Naive B cell (primary cell): ENCODE measurements around the gene MRGPRX2. TPM values are rescaled to one million over a fixed set of nuclear protein-coding genes. Genes with fewer than 3 reads are reported as not detected.
A peak's percentile ranks its signal among the peaks of the same experiment; 100 is the strongest.

Experiments used
- ATAC-seq, 2 donors: fragments of 150-1000 bp; cut with Tn5 transposase; 2 replicates each; pipeline ENCODE4 v1.10.0; 2021; ENCODE audit warnings: low read depth in 2 of 2, mild to moderate bottlenecking in 2 of 2, moderate library complexity in 2 of 2
- DNase-seq: peaks from one replicate; pipeline ENCODE4 v3.0.0; 2022
- H3K27ac Mint-ChIP-seq, 6 donors: one replicate each; pipeline ENCODE4 v1.8.0; 2020 to 2022; ENCODE audit warnings: mild to moderate bottlenecking in 6 of 6, mixed read lengths in 6 of 6, moderate library complexity in 5 of 6, inconsistent platforms in 2 of 6
- H3K27me3 Mint-ChIP-seq, 3 donors: one replicate each; pipeline ENCODE4 v1.8.0; 2021 to 2022; ENCODE audit warnings: mixed read lengths in 3 of 3, mild to moderate bottlenecking in 1 of 3
- H3K36me3 Mint-ChIP-seq, 2 donors: one replicate each; pipeline ENCODE4 v1.8.0; 2020 to 2022; ENCODE audit warnings: mixed read lengths in 2 of 2, inconsistent platforms in 1 of 2, mild to moderate bottlenecking in 1 of 2
- H3K4me1 Mint-ChIP-seq, 3 donors: one replicate each; pipeline ENCODE4 v1.8.0; 2020 to 2022; ENCODE audit warnings: mixed read lengths in 3 of 3, inconsistent platforms in 1 of 3, mild to moderate bottlenecking in 1 of 3, moderate library complexity in 1 of 3
- H3K4me3 Mint-ChIP-seq, 8 donors: one replicate each; pipeline ENCODE4 v1.8.0; 2020 to 2022; ENCODE audit warnings: mild to moderate bottlenecking in 8 of 8, mixed read lengths in 8 of 8, moderate library complexity in 8 of 8, inconsistent platforms in 2 of 8
- H3K9me3 Mint-ChIP-seq, 7 donors: one replicate each; pipeline ENCODE4 v1.8.0; 2020 to 2022; ENCODE audit warnings: mixed read lengths in 7 of 7, mild to moderate bottlenecking in 5 of 7, inconsistent platforms in 2 of 7, moderate library complexity in 1 of 7
- polyA plus RNA-seq, 6 donors: library from polyadenylated mRNA; unstranded; fragments of 300-500 nt; fragmentation: Illumina TruSeq; gene quantifications; one replicate each; pipeline ENCODE4 v1.2.3, GENCODE V29; 2021; ENCODE audit warnings: low read depth in 6 of 6

Gene MRGPRX2
- polyA plus RNA-seq, 6 donors from 2014 or later: not detected

DNA sequence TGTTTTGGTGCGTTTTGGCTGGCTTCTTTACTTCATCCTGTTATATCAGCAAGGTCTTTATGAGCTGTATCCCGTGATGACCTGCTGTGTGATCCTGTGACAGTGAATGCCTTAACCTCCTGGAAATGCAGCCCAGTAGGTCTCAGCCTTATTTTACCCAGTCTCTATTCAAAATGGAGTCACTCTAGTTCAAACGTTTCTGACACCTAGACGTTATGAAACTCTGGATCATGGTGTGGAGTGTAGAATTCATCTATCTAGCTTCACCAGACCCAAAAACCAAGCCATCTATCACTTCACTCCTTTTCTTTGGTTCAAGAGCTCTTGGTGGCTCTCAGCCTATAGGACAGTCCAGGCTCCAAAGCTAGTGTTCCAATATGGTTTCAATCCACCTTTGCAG is 28.3 kb upstream of the MRGPRX2 start:
- peaks cover 0 to 10% (median 3%) of the 10 kb centered on the region in 7 donors for H3K9me3 Mint-ChIP-seq
- H3K27me3 Mint-ChIP-seq: peaks cover 27 to 37% (median 36%) of the 10 kb centered on the region in 3 donors
- no peak overlapping the region for H3K4me3 Mint-ChIP-seq
- H3K4me1 Mint-ChIP-seq: no peaks in the 10 kb centered on the region
- ATAC-seq: no peak
- H3K27ac Mint-ChIP-seq: no peak overlapping the region
- H3K36me3 Mint-ChIP-seq: peaks cover 6 to 12% of the 10 kb centered on the region in 2 donors
- DNase-seq: no peak

DNA sequence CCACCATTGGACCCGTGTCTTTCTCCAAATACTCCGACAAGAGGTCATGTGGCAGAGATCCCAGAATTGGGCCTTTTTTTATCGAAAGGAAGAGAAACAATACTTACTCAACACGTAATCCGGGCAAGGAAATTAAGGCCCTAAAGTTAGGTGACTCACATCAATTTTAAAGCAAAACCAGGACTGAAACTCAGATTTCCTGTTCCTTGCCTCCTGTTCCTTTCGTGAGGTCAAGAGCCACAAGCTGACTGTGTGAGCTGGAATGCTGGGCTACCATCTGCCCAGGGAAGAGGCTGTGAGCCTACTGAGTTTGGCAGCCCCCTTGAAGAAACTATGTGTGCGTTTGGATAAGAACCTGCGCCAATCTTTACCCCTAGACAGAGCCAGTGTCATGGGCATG is 27.1 kb upstream of the MRGPRX2 start:
- ATAC-seq (no peak), DNase-seq (no peak)
- H3K9me3 Mint-ChIP-seq: peaks cover 0 to 10% (median 3%) of the 10 kb centered on the region in 7 donors
- H3K4me1 Mint-ChIP-seq: no peaks in the 10 kb centered on the region
- H3K4me3 Mint-ChIP-seq: no peak overlapping the region
- peaks cover 27 to 38% (median 37%) of the 10 kb centered on the region in 3 donors for H3K27me3 Mint-ChIP-seq
- H3K36me3 Mint-ChIP-seq: peaks cover 6 to 12% of the 10 kb centered on the region in 2 donors
- H3K27ac Mint-ChIP-seq: no peak overlapping the region

DNA sequence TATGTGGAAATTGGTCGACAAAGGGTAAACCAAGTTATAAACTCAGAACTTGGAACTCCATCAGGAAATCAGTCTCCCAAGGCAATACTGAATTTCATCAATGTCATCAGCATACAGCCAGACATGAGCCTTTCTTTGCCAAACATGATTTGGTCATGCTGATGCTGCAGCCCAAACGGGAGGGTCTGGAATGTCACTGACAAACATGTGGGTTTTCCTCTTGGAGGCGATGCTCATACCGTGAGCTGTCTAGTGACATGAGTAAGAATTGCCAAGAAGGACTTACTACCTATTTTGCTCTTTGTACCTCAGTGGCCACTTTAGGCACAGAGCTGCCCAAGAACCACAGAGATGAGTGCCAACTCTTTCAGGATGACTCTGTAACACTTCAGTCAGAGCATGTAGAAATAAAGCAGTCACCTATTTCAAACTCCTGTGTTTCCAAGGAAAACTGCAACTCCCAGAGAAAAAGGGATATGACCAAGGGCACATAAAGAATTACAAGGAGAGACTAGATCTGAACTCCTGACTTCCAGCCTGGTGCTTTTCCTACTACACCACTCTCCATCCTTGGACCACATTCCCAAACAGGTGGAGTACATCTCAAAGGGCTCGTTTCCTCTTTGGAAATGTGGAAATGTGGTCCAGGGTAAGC is 24.3 kb upstream of the MRGPRX2 start:
- no peak overlapping the region for H3K27ac Mint-ChIP-seq
- no peaks in the 10 kb centered on the region for H3K4me1 Mint-ChIP-seq
- peaks cover 0 to 10% (median 3%) of the 10 kb centered on the region in 7 donors for H3K9me3 Mint-ChIP-seq
- no peak for DNase-seq
- ATAC-seq: no peak
- no peak overlapping the region for H3K4me3 Mint-ChIP-seq
- peaks cover 6 to 12% of the 10 kb centered on the region in 2 donors for H3K36me3 Mint-ChIP-seq
- H3K27me3 Mint-ChIP-seq: peaks cover 28 to 35% (median 29%) of the 10 kb centered on the region in 3 donors

DNA sequence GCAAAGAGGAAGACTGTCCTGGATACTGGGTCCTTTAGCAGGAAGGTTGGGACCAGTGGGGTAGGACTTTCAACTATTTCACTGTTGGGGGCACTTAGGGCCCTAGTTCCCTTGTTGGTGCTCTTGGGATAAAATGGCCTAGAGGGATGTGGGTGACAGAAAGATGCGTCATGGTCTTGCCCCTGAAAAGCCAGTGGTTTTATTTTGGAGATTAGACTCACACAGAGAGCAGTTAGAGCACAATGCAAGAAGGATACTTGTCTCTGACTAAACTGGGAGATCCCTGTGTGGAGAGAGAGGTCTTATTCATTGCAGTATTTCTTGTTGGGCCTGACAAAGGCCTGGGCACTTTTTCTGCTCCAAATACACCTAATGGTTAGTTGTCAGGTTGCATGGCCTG is 22.6 kb upstream of the MRGPRX2 start:
- H3K4me3 Mint-ChIP-seq: no peak overlapping the region

DNA sequence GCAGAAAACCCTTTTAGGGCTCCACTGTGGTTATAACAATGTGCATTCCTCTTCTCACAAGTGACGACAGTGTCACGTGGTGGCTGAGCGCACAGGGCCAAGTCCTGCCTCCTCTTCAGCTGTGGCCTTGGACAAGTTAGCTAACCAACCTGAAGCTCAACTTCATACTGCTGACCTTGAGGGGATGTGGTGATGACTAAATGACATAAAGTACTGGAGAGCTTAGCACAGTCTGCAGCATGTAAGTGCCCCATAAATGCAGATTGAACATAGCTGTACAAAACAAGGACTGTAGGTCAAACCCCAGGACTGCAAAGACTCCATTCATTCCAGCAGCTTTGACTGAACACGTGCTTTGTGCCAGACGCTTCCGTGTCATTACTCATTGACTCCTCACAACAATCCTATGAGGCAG is 20.1 kb upstream of the MRGPRX2 start:
- ATAC-seq: no peak
- H3K27me3 Mint-ChIP-seq: peaks cover 20 to 27% (median 25%) of the 10 kb centered on the region in 3 donors

More for the DNA sequence above, 22.6 kb upstream of the MRGPRX2 start:
- ATAC-seq (no peak), DNase-seq (no peak)
- no peak overlapping the region for H3K27ac Mint-ChIP-seq
- peaks cover 25 to 35% (median 30%) of the 10 kb centered on the region in 3 donors for H3K27me3 Mint-ChIP-seq
- peaks cover 0 to 10% (median 3%) of the 10 kb centered on the region in 7 donors for H3K9me3 Mint-ChIP-seq
- H3K4me1 Mint-ChIP-seq: no peaks in the 10 kb centered on the region
- H3K36me3 Mint-ChIP-seq: peaks cover 6 to 12% of the 10 kb centered on the region in 2 donors

DNA sequence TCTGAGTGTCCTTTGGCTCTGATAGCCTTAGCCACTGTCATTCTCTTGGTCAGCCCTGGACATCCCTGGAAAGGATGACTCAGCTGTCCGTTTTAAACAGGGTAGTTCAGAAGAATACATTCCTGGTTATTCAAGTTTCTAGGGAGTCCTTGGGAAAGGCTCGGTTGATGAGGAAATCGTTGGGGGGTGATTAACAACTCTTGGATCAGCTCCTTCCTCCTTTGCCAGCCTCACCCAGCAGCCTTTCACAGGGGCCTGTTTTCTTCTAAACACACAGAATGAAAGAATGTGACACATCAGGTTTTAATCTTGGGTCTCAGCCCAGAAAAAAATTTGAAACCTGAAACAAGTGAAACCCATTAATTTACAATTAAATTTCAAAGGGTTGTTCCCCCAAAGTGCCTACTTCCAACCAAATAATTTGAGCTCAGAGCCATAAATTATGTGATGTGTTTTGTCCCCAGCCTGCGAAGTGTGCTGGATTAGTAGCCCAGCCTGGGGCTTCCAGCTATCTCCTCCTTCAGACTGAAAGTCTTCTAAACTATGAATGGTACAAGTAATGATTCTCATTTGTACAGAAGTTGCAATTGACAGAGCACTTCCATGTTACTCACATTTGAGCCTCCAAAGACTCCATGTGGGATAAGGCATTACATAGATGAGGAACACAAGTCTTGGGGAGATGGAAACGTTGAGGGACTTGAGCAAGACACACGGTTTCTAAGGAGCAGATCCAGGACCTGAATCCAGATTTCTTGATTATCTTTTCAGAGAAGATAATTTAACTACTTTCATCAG is 19.3 kb upstream of the MRGPRX2 start:
- Mint-ChIP-seq H3K4me1 (peaks cover 0 to 3% (median 0%) of the 10 kb centered on the region in 3 donors), H3K4me3 (no peak overlapping the region)
- ATAC-seq: no peak

More for the DNA sequence above, 20.1 kb upstream of the MRGPRX2 start:
- Mint-ChIP-seq H3K27ac (no peak overlapping the region), H3K4me1 (peaks cover 0 to 3% (median 0%) of the 10 kb centered on the region in 3 donors), H3K4me3 (no peak overlapping the region), H3K36me3 (no peaks in the 10 kb centered on the region), H3K9me3 (no peaks in the 10 kb centered on the region)
- DNase-seq: no peak

DNA sequence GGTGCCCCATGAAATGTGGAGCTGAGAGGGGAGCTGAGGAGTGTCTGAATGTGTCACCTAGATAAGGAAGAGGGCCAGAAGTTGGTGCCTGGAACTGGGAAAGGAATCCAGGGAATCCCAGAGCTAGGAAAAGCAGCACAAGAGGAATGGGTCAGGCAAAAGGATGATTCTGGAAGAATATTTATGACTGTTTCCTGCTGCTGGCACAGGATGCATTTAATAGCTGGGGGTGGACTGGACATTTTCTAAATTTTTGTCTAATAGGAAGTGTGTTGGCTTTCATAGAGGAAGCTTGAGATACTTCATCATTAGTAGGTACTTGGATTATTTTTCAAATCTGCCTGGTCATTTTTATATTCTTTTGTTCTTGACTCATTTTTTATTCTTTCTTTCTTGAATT is 17.4 kb upstream of the MRGPRX2 start:
- no peaks in the 10 kb centered on the region for H3K36me3 Mint-ChIP-seq
- peaks cover 14 to 34% (median 19%) of the 10 kb centered on the region in 3 donors for H3K27me3 Mint-ChIP-seq
- H3K4me1 Mint-ChIP-seq: peaks cover 0 to 3% (median 0%) of the 10 kb centered on the region in 3 donors
- no peak overlapping the region for H3K4me3 Mint-ChIP-seq
- H3K9me3 Mint-ChIP-seq: no peaks in the 10 kb centered on the region
- DNase-seq (no peak), ATAC-seq (no peak)
- H3K27ac Mint-ChIP-seq: no peak overlapping the region

More for the DNA sequence above, 19.3 kb upstream of the MRGPRX2 start:
- Mint-ChIP-seq H3K27ac (no peak overlapping the region), H3K36me3 (no peaks in the 10 kb centered on the region), H3K27me3 (peaks cover 20 to 27% (median 25%) of the 10 kb centered on the region in 3 donors), H3K9me3 (no peaks in the 10 kb centered on the region)
- no peak for DNase-seq

DNA sequence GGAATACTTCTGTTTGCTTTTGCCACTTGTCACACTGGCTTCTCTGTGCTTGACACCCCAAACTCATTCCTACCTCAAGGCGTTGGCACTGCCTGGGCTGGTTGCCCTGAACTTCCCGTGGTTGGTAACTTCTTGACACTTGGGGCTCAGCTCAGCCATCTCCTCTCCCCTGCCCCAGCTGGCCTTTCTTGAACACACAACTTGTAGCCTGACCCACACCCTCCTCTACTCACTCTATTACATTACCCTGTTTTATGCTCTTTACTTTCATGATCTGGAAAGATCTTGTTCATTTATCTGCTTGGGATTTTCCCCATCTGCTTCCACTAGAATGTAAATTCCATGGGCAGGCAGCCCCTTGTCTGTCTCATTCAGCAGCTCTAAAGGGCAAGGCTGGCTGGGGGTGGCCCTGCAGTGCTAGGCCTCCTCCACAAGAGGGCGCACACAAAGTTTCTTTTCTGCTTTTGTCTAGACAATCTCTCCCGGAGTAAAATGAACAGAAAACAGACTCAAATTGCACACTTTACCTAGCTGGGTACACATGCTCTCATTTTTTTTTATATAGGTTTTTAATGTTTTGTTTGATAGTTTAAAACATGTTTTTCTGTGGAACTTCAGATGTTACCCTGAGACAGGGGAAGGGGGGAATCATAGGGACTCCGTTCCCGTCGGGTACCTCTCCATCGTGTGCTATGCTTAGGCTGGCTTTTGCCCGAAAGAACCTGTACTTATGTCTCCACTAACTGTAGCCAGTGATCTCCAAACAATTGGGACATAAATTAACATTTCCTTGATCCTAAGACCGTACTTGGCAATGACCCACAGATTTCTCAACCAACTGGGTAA is 16.4 kb upstream of the MRGPRX2 start:
- no peak overlapping the region for H3K27ac Mint-ChIP-seq
- H3K9me3 Mint-ChIP-seq: no peaks in the 10 kb centered on the region

DNA sequence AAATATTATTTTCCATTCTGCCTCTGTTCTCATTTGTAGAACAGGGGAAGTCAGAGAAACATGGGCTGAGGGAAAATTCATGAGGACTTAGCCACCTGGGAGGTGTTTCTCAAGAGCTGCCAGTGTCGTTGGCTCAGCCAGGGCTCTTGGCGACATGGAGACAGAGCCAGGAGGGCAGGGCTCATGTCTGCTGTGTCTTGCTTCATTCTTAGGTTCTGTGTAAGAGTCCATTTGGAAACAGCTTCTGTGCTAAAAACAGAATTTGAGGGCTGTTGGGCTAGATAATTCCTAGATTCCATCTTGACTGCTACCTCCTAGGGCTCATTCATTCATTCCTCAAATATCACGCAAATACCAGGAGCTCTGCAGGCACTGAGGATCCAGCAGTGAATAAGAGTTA is 15.1 kb upstream of the MRGPRX2 start:
- Mint-ChIP-seq H3K36me3 (no peaks in the 10 kb centered on the region), H3K27me3 (peaks cover 17 to 27% (median 19%) of the 10 kb centered on the region in 3 donors), H3K4me1 (peaks cover 5 to 8% (median 8%) of the 10 kb centered on the region in 3 donors), H3K9me3 (no peaks in the 10 kb centered on the region), H3K4me3 (no peak overlapping the region), H3K27ac (no peak overlapping the region)
- no peak for DNase-seq
- no peak for ATAC-seq

More for the DNA sequence above, 16.4 kb upstream of the MRGPRX2 start:
- Mint-ChIP-seq H3K4me3 (no peak overlapping the region), H3K27me3 (peaks cover 14 to 34% (median 19%) of the 10 kb centered on the region in 3 donors), H3K36me3 (no peaks in the 10 kb centered on the region), H3K4me1 (peaks cover 0 to 3% (median 0%) of the 10 kb centered on the region in 3 donors)
- ATAC-seq (peak; percentile 28 to 52), DNase-seq (peak; percentile 31)

DNA sequence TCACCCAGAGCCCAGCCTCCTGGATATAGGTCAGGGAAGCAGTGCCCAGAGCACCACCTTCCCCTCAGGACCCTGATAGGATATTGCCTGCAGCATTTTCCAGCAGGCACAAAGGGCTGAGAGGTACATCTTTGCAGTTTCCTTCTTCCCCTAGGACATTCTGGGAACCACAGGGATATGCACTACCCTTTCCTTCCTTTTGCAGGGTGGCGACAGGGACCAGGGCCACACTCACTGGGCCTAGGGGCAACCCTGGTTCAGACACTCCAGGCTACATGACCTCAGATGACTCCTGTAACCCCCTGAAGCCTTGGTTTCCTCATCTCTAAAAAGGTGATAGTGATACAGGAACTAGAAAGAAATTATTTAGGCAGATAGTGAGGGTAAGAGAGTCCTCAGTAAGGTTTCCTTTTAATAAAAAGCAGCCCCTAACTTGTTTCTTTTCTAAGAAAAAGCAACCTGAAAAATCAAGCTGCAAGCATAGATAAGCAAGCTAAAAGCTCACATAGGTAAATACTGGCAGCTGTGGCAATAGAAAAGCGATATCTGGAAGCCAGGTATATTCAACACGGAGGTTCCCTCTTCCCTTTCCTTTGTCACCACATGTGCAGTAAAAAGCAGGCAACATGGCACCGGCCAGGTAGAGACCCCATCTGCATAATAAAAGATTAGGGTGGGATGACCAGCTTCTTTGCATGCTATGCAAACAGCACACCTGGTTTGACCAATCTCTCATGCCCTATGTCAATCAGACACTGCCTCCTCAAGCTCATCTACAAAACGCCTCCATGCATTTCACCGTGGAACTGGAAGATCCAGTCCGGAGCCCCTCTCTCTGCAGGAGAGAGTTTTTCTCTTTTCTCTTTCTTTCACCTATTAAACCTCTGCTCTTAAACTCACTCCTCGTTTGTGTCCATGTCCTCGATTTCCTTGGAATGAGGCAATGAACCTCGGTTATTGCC is 13.2 kb upstream of the MRGPRX2 start:
- H3K4me1 Mint-ChIP-seq: peaks cover 5 to 8% (median 8%) of the 10 kb centered on the region in 3 donors
- no peak for ATAC-seq
- H3K27me3 Mint-ChIP-seq: peaks cover 11 to 27% (median 22%) of the 10 kb centered on the region in 3 donors
- peak overlapping the region in 1 of 8 donors; percentile 18 for H3K4me3 Mint-ChIP-seq
- H3K27ac Mint-ChIP-seq: peak overlapping the region in 1 of 6 donors; percentile 47
- H3K9me3 Mint-ChIP-seq: peaks cover 6 to 14% (median 11%) of the 10 kb centered on the region in 7 donors
- H3K36me3 Mint-ChIP-seq: peaks cover 4 to 13% of the 10 kb centered on the region in 2 donors
- DNase-seq: no peak

DNA sequence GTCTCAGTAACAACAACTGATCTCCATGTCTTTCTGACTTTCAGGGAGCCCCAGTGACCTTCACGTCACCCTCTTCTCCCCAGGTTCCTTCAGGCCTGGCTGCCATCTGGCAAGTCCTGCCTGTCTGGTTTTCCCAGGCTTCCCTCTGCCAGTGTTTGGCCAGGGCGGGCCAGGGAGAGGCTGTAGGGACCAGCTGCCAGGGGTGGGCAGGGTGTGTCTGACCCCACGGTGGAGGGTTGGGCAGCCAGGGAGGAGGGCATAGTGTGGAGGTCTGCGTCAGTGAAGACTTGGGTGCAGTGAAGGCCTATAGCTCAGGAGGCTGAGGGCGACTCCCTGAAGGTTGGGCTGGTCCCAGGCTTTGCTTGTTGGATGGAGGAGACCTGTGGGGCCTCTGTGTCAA is 11.9 kb upstream of the MRGPRX2 start:
- ATAC-seq (no peak), DNase-seq (no peak)
- peaks cover 4 to 20% of the 10 kb centered on the region in 2 donors for H3K36me3 Mint-ChIP-seq
- no peak overlapping the region for H3K27ac Mint-ChIP-seq
- peaks cover 11 to 22% (median 17%) of the 10 kb centered on the region in 7 donors for H3K9me3 Mint-ChIP-seq
- H3K4me1 Mint-ChIP-seq: peaks cover 5 to 8% (median 8%) of the 10 kb centered on the region in 3 donors
- H3K4me3 Mint-ChIP-seq: no peak overlapping the region
- H3K27me3 Mint-ChIP-seq: peaks cover 9 to 37% (median 25%) of the 10 kb centered on the region in 3 donors

DNA sequence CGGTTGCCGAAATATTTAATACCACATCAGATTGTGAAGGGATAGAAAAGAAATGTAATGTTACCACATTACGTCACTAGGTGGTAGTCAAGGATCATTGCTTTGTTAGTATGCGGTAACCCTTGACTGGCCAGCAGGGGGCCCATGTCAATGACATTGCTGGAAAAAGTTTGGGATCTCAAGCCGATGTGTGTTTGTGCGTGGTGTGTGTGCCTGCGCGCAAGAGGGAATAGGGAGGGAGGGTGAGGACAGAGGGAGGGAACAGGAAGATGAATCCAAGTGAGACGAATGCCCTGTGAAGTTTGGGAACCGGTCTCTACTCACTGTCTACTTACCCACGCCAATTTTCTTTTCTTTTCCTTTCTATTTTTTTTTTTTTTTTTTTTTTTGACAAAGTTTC is 10.7 kb upstream of the MRGPRX2 start:
- ATAC-seq: peak; percentile 58 to 71
- DNase-seq: peak; percentile 13
- H3K9me3 Mint-ChIP-seq: peaks cover 13 to 22% (median 17%) of the 10 kb centered on the region in 7 donors
- no peak overlapping the region for H3K27ac Mint-ChIP-seq
- peak overlapping the region in 1 of 8 donors; percentile 14 for H3K4me3 Mint-ChIP-seq
- peaks cover 5 to 8% (median 5%) of the 10 kb centered on the region in 3 donors for H3K4me1 Mint-ChIP-seq
- H3K27me3 Mint-ChIP-seq: peaks cover 5 to 41% (median 34%) of the 10 kb centered on the region in 3 donors
- peaks cover 4 to 20% of the 10 kb centered on the region in 2 donors for H3K36me3 Mint-ChIP-seq
